ENCODE results near the gene FAM227A. TPM values are rescaled to one million over a fixed set of nuclear protein-coding genes. Genes with fewer than 3 reads are reported as not detected.
"Not testable (repeated sequence)": the region's sequence is repeated elsewhere in the genome, so short reads cannot be mapped to it uniquely, and the experiment has no call there.

FAM227A gene
- total RNA-seq, 1 experiment from 2014 or later: 2.7 TPM

GRCh38 chr22:38612217-38613006, 43.8 kb downstream of the FAM227A start:
- DNase-seq (ENCODE audit: low spot score): no peak

- DNase-seq (ENCODE audit: low spot score): no peak
Measured at GRCh38 chr22:38611559-38611958, 44.6 kb downstream of the FAM227A start.

GRCh38 chr22:38610234-38610633, 46.0 kb downstream of the FAM227A start:
- DNase-seq (ENCODE audit: low spot score): no peak

GRCh38 chr22:38608992-38609750, 47.0 kb downstream of the FAM227A start:
- DNase-seq (ENCODE audit: low spot score): no peak

- no peak for DNase-seq (ENCODE audit: low spot score)
Measured at GRCh38 chr22:38607680-38608079, 48.5 kb downstream of the FAM227A start.

- no peak for DNase-seq (ENCODE audit: low spot score)
Measured at GRCh38 chr22:38602166-38602565, 54.0 kb downstream of the FAM227A start.

- DNase-seq (ENCODE audit: low spot score): no peak
Measured at GRCh38 chr22:38601221-38601764, 54.9 kb downstream of the FAM227A start.

GRCh38 chr22:38599466-38599865, 56.7 kb downstream of the FAM227A start:
- no peak for DNase-seq (ENCODE audit: low spot score)

GRCh38 chr22:38582923-38583322, 73.3 kb downstream of the FAM227A start:
- DNase-seq (ENCODE audit: low spot score): not testable (repeated sequence)

GRCh38 chr22:38578505-38578904, 77.7 kb downstream of the FAM227A start:
- DNase-seq (ENCODE audit: low spot score): no peak

GRCh38 chr22:38572065-38572464, 84.1 kb downstream of the FAM227A start:
- DNase-seq (ENCODE audit: low spot score): peak; percentile 63

- peak; percentile 39 for DNase-seq (ENCODE audit: low spot score)
Measured at GRCh38 chr22:38570779-38571364, 85.3 kb downstream of the FAM227A start.

- peak; percentile 61 for DNase-seq (ENCODE audit: low spot score)
Measured at GRCh38 chr22:38569972-38570778, 86.0 kb downstream of the FAM227A start, which contains the start of gene DMC1. Gene DMC1 (minus strand): TSS chr22:38570183. CDS start chr22:38568256, 1,927 bp downstream.

- no peak for DNase-seq (ENCODE audit: low spot score)
Measured at GRCh38 chr22:38569181-38569971, 86.8 kb downstream of the FAM227A start.

GRCh38 chr22:38567531-38568285, 88.5 kb downstream of the FAM227A start:
- DNase-seq (ENCODE audit: low spot score): no peak

- DNase-seq (ENCODE audit: low spot score): no peak
Measured at GRCh38 chr22:38566726-38567504, 89.3 kb downstream of the FAM227A start.

- DNase-seq (ENCODE audit: low spot score): no peak
Measured at GRCh38 chr22:38565441-38565840, 90.8 kb downstream of the FAM227A start.

GRCh38 chr22:38564669-38565068, 91.5 kb downstream of the FAM227A start:
- no peak for DNase-seq (ENCODE audit: low spot score)

GRCh38 chr22:38554281-38554680, 101.9 kb downstream of the FAM227A start:
- DNase-seq (ENCODE audit: low spot score): no peak
